Mesendoderm (in vitro differentiated cells): ENCODE measurements around the gene ITGAD.
A peak's percentile ranks its signal among the peaks of the same experiment; 100 is the strongest.

ENCODE experiments used
- DNase-seq: peaks from one replicate; pipeline ENCODE4 v3.0.0; 2013
- H2AK5ac ChIP-seq: 2 replicates; pipeline ENCODE4 v1.6.1; 2013; ENCODE audit warnings: low read length, inconsistent platforms
- H2BK120ac ChIP-seq: 2 replicates; pipeline ENCODE4 v1.6.1; 2013; ENCODE audit warnings: low read depth, mild to moderate bottlenecking, low read length, moderate library complexity, mixed read lengths
- H2BK15ac ChIP-seq: replicated peaks from 2 replicates; pipeline ENCODE4 v1.6.1; 2013; ENCODE audit warnings: low read depth, mild to moderate bottlenecking, moderate library complexity
- H2BK5ac ChIP-seq: 2 replicates; pipeline ENCODE4 v1.6.1; 2013; ENCODE audit warnings: low read length, inconsistent platforms
- H3K18ac ChIP-seq: 2 replicates; pipeline ENCODE4 v1.6.1; 2013; ENCODE audit warnings: mild to moderate bottlenecking, low read length, mixed read lengths
- H3K23ac ChIP-seq: one replicate; pipeline ENCODE4 v1.6.1; 2013; ENCODE audit warnings: low read length
- H3K27ac ChIP-seq: 2 replicates; pipeline ENCODE4 v1.5.1; 2013; ENCODE audit warnings: low read depth, mild to moderate bottlenecking, inconsistent platforms, low read length, moderate library complexity
- H3K27me3 ChIP-seq: 2 replicates; pipeline ENCODE4 v1.6.1; 2013; ENCODE audit warnings: low read length, control low read depth, mild to moderate bottlenecking, inconsistent platforms; ENCODE audit not compliant: insufficient read depth, poor library complexity
- H3K36me3 ChIP-seq: 2 replicates; pipeline ENCODE4 v1.6.1; 2013; ENCODE audit warnings: low read length, inconsistent platforms; ENCODE audit not compliant: control insufficient read depth, insufficient read depth
- H3K4ac ChIP-seq: one replicate; pipeline ENCODE4 v1.6.1; 2013; ENCODE audit warnings: low read depth, mild to moderate bottlenecking, low read length, moderate library complexity
- H3K4me1 ChIP-seq: 2 replicates; pipeline ENCODE4 v1.6.1; 2013; ENCODE audit warnings: low read depth, low read length, inconsistent platforms; ENCODE audit not compliant: control insufficient read depth
- H3K4me2 ChIP-seq: 2 replicates; pipeline ENCODE4 v1.6.1; 2013; ENCODE audit warnings: low read length
- H3K4me3 ChIP-seq: 2 replicates; pipeline ENCODE4 v1.5.1; 2013; ENCODE audit warnings: mild to moderate bottlenecking, low read length
- H3K56ac ChIP-seq: one replicate; pipeline ENCODE4 v1.6.1; 2013; ENCODE audit warnings: low read length
- H3K79me1 ChIP-seq: 2 replicates; pipeline ENCODE4 v1.6.1; 2013; ENCODE audit warnings: low read length, inconsistent platforms
- H3K79me2 ChIP-seq: 2 replicates; pipeline ENCODE4 v1.6.1; 2013; ENCODE audit warnings: mild to moderate bottlenecking, low read length; ENCODE audit not compliant: control insufficient read depth, insufficient read depth
- H3K9ac ChIP-seq: 2 replicates; pipeline ENCODE4 v1.6.1; 2013; ENCODE audit warnings: low read length, inconsistent platforms
- H4K5ac ChIP-seq: one replicate; pipeline ENCODE4 v1.6.1; 2013; ENCODE audit warnings: low read length
- H4K8ac ChIP-seq: one replicate; pipeline ENCODE4 v1.6.1; 2013; ENCODE audit warnings: low read depth, mild to moderate bottlenecking, control low read depth, low read length, moderate library complexity
- WGBS: extraction: QIAGEN DNeasy Blood & Tissue Kit; methylation state at CpG from one replicate; pipeline ENCODE4 v1.1.7; 2013; ENCODE audit warnings: low lambda C conversion rate, missing lambda C conversion rate; ENCODE audit not compliant: insufficient coverage; ENCODE audit errors: extremely low coverage; 5-methylcytosine and 5-hydroxymethylcytosine counted together

ITGAD gene

DNA sequence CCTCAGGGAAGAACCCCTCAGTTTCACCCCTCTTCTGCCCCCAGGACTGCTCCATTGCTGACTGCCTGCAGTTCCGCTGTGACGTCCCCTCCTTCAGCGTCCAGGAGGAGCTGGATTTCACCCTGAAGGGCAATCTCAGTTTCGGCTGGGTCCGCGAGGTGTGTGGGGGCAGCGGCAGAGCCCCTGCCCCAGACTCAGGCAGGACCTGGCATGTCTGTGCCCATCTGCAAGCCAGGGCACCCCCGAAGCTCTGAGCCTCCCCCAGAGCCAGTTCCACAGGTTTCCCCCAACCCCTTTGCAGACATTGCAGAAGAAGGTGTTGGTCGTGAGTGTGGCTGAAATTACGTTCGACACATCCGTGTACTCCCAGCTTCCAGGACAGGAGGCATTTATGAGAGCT is 30.7 kb downstream of the ITGAD start:
- no peak overlapping the region for H2BK15ac ChIP-seq
- H3K23ac ChIP-seq = no peak overlapping the region
- H3K79me2 ChIP-seq = no peaks in the 10 kb centered on the region
- H3K4me1 ChIP-seq = no peaks in the 10 kb centered on the region
- no peak overlapping the region for H3K4me2 ChIP-seq
- no peak overlapping the region for H4K8ac ChIP-seq
- no peak overlapping the region for H3K4me3 ChIP-seq
- no peak overlapping the region for H3K9ac ChIP-seq
- no CpG with 5 or more reads among the region's 12 CpGs for WGBS
- H3K18ac ChIP-seq = no peak overlapping the region
- no peak for DNase-seq
- no peaks in the 10 kb centered on the region for H3K79me1 ChIP-seq
- no peak overlapping the region for H2BK120ac ChIP-seq
- H3K4ac ChIP-seq = no peak overlapping the region
- no peak overlapping the region for H3K27ac ChIP-seq
- peaks cover 5% of the 10 kb centered on the region for H3K27me3 ChIP-seq
- H2AK5ac ChIP-seq = no peak overlapping the region
- H2BK5ac ChIP-seq = no peak overlapping the region
- no peaks in the 10 kb centered on the region for H3K36me3 ChIP-seq
- H3K56ac ChIP-seq = no peak overlapping the region
- no peak overlapping the region for H4K5ac ChIP-seq

GRCh38 chr16:31427441-31428278 is 34.5 kb downstream of the ITGAD start:
- Histone ChIP-seq H2AK5ac (no peak overlapping the region), H4K8ac (no peak overlapping the region), H3K4me1 (no peaks in the 10 kb centered on the region), H2BK120ac (no peak overlapping the region), H3K4ac (peak overlapping the region; percentile 1), H3K9ac (no peak overlapping the region), H3K79me2 (no peaks in the 10 kb centered on the region), H2BK5ac (no peak overlapping the region), H3K4me3 (no peak overlapping the region), H3K4me2 (no peak overlapping the region), H2BK15ac (no peak overlapping the region), H3K27ac (no peak overlapping the region), H3K27me3 (peaks cover 5% of the 10 kb centered on the region), H4K5ac (no peak overlapping the region), H3K18ac (no peak overlapping the region), H3K23ac (no peak overlapping the region), H3K56ac (no peak overlapping the region), H3K36me3 (no peaks in the 10 kb centered on the region), H3K79me1 (no peaks in the 10 kb centered on the region)
- no CpG with 5 or more reads among the region's 83 CpGs for WGBS
- no peak for DNase-seq

DNA sequence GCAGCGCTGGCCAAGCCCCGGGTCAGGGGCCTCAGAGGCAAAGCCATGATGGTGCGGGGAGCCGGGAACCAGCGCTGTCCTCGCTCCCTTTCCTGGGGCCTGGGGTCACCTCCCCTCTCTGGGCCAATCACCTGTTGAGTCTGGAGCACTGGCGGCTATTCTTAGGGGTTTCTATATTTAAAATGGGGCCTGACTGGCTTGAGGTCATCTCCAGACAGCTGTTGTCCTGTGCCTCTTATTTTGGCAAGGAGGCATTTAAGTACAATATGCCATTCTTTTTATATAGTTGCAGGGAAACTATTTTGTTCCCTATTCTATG is 35.1 kb downstream of the ITGAD start, which contains the start of gene COX6A2:
TSS of gene COX6A2 (minus strand) at position 82 of the 319 bp plus-strand sequence. CDS start at position 47, 35 bp downstream.
- no peak within 1 kb of the TSS for H2BK15ac ChIP-seq
- H2BK5ac ChIP-seq = no peak within 1 kb of the TSS
- H3K27me3 ChIP-seq = peaks cover 5% of the 10 kb centered on the region
- no peaks in the 10 kb centered on the region for H3K79me2 ChIP-seq
- H3K56ac ChIP-seq = no peak within 1 kb of the TSS
- H3K79me1 ChIP-seq = no peaks in the 10 kb centered on the region
- H3K4me2 ChIP-seq = no peak within 1 kb of the TSS
- H2AK5ac ChIP-seq = no peak within 1 kb of the TSS
- no peak within 1 kb of the TSS for H3K18ac ChIP-seq
- no peaks in the 10 kb centered on the region for H3K4me1 ChIP-seq
- no peak within 1 kb of the TSS for H3K9ac ChIP-seq
- no peak within 1 kb of the TSS for H2BK120ac ChIP-seq
- no peak for DNase-seq
- no peak within 1 kb of the TSS for H3K27ac ChIP-seq
- H4K5ac ChIP-seq = no peak within 1 kb of the TSS
- peak within 1 kb of the TSS; percentile 1 for H3K4ac ChIP-seq
- no peaks in the 10 kb centered on the region for H3K36me3 ChIP-seq
- no peak within 1 kb of the TSS for H3K4me3 ChIP-seq
- no CpG with 5 or more reads among the region's 7 CpGs for WGBS
- H3K23ac ChIP-seq = no peak within 1 kb of the TSS
- H4K8ac ChIP-seq = no peak within 1 kb of the TSS

DNA sequence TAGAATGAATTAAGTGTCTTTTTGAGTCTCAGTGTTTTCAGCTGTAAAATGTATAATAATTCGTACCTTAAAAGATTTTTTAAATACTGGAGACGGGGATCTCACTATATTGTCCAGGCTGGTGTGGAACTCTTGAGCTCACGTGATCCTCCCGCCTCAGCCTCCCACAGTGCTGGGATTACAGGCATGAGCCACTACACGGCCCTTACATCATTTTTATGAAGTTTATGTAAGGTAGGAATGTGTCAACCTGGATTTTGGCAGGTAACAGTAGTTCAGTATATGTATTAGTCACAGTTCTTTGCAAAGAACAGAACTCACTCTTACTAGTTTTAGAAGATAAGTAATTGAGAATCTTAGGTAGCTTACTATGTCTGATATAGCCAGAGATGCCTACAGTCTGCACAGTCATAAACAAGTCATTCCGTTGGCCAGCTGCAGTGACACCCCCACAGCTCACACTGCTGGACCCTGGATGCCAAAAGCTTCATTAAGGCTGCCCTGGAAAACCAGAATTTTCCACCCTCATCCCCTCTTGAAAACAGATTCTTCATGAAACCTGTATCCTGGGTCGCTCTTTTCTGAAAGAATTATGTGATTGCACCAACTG is 35.6 kb downstream of the ITGAD start:
- H4K5ac ChIP-seq = no peak overlapping the region
- H2BK15ac ChIP-seq = no peak overlapping the region
- H3K79me2 ChIP-seq = no peaks in the 10 kb centered on the region
- H3K18ac ChIP-seq = no peak overlapping the region
- no peaks in the 10 kb centered on the region for H3K79me1 ChIP-seq
- H3K9ac ChIP-seq = no peak overlapping the region
- no peak overlapping the region for H2BK120ac ChIP-seq
- no peak overlapping the region for H3K27ac ChIP-seq
- H3K4me2 ChIP-seq = no peak overlapping the region
- peaks cover 5% of the 10 kb centered on the region for H3K27me3 ChIP-seq
- H4K8ac ChIP-seq = no peak overlapping the region
- no peak overlapping the region for H3K4me3 ChIP-seq
- no peak for DNase-seq
- H3K23ac ChIP-seq = no peak overlapping the region
- no peaks in the 10 kb centered on the region for H3K36me3 ChIP-seq
- H3K56ac ChIP-seq = no peak overlapping the region
- no peak overlapping the region for H2BK5ac ChIP-seq
- H2AK5ac ChIP-seq = no peak overlapping the region
- no peak overlapping the region for H3K4ac ChIP-seq
- H3K4me1 ChIP-seq = no peaks in the 10 kb centered on the region
- no CpG with 5 or more reads among the region's 7 CpGs for WGBS

DNA sequence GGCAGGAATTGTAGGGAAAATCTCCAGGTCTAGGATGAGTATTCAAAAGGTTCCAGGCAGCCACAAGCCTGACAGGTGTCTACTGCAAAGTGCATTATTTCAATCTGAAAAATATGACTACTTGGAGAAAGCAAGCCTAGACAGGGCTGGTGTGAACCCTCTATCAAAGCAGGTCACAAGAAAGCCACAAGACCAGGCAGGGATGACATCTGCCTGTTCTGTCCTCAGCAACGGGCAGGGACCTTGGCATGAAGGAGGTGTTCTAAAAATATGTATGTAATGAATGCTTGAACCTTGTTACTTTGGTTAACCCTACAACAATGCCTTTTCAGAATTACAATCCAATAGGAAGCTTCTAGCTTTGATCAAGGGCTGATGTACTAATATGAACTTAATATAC is 36.2 kb downstream of the ITGAD start:
- Histone ChIP-seq H3K27ac (no peak overlapping the region), H2BK120ac (no peak overlapping the region), H3K79me2 (no peaks in the 10 kb centered on the region), H3K9ac (no peak overlapping the region), H3K79me1 (no peaks in the 10 kb centered on the region), H3K4me3 (no peak overlapping the region), H3K23ac (no peak overlapping the region), H3K4me2 (no peak overlapping the region), H3K4ac (no peak overlapping the region), H4K8ac (no peak overlapping the region), H3K56ac (no peak overlapping the region), H2AK5ac (no peak overlapping the region), H3K4me1 (no peaks in the 10 kb centered on the region), H3K27me3 (peaks cover 5% of the 10 kb centered on the region), H2BK5ac (no peak overlapping the region), H4K5ac (no peak overlapping the region), H2BK15ac (no peak overlapping the region), H3K36me3 (no peaks in the 10 kb centered on the region), H3K18ac (no peak overlapping the region)
- WGBS = no CpG with 5 or more reads among the region's 1 CpG
- DNase-seq = no peak
